OCI-LY1 (cell line): ENCODE results near the gene SUGCT.

ENCODE experiments used
- CTCF ChIP-seq: fragments of 200-600 bp; sonication (generic), shearing (Covaris generic); IDR thresholded peaks from 2 replicates; pipeline ENCODE4 v1.5.1; 2017; ENCODE audit warnings: mild to moderate bottlenecking, antibody characterized with exemption, low read length, moderate library complexity, mixed read lengths
- EZH2 ChIP-seq: fragments of 200-600 bp; sonication (generic), shearing (Covaris generic); IDR thresholded peaks from 2 replicates; pipeline ENCODE4 v1.8.0; 2017; ENCODE audit warnings: borderline replicate concordance, mixed run types, mild to moderate bottlenecking, antibody characterized with exemption, low read length, moderate library complexity, mixed read lengths

- TF ChIP-seq CTCF (no peak), EZH2 (no peak)
Measured at GRCh38 chr7:40283391-40283790, 148.6 kb downstream of the SUGCT start.
